Panc1 (cell line): ENCODE data around the gene PARD3. TPM values are rescaled to one million over a fixed set of nuclear protein-coding genes. Genes with fewer than 3 reads are reported as not detected.

Source experiments
- ATAC-seq: fragments of 200-7000 bp; cut with Tn5 transposase; 2 replicates; pipeline ENCODE4 v1.9.1; 2020; ENCODE audit warnings: mild to moderate bottlenecking, moderate library complexity
- BruUV-seq: library from RNA; stranded (reverse); fragments of 400-500 nt; replicated peaks from 2 replicates; lab custom pipeline; 2021; lab: Mats Ljungman, UMichigan
- CTCF ChIA-PET: fragments of 300-600 bp; sonication (Branson Sonifier 250); formaldehyde crosslinking; loops from one replicate; lab custom pipeline; 2022; ENCODE audit warnings: antibody characterized with exemption; lab: Charles Lee
- POLR2A ChIA-PET: fragments of 300-600 bp; sonication (Branson Sonifier 250); formaldehyde crosslinking; loops from one replicate; lab custom pipeline; 2022; ENCODE audit warnings: antibody characterized with exemption; lab: Charles Lee
- DNase-seq: peaks from one replicate; pipeline ENCODE4 v3.0.0-alpha.2; 2010; ENCODE audit warnings: low read depth, low spot score
- H3K27ac ChIP-seq: 2 replicates; pipeline ENCODE4 v1.5.1; 2011; ENCODE audit warnings: mild to moderate bottlenecking, low read length, inconsistent platforms
- H3K27me3 ChIP-seq: fragments of 200-500 bp; sonication (Bioruptor generic); 2 replicates; pipeline ENCODE4 v1.6.0; 2014; ENCODE audit warnings: low read length, inconsistent platforms; ENCODE audit not compliant: control insufficient read depth, insufficient read depth
- H3K36me3 ChIP-seq: fragments of 200-500 bp; sonication (Bioruptor generic); 2 replicates; pipeline ENCODE4 v1.5.1; 2014; ENCODE audit warnings: inconsistent platforms, mild to moderate bottlenecking, low read length, moderate library complexity; ENCODE audit not compliant: control insufficient read depth, insufficient read depth
- H3K4me1 ChIP-seq: 2 replicates; pipeline ENCODE4 v1.5.1; 2011; ENCODE audit warnings: inconsistent platforms, mild to moderate bottlenecking, low read length, moderate library complexity; ENCODE audit not compliant: control insufficient read depth, insufficient read depth
- H3K4me3 ChIP-seq, 2 experiments: 2 replicates each; pipeline ENCODE4 v1.5.1; 2011 to 2012; ENCODE audit warnings: low read depth in 2 of 2, low read length in 2 of 2, mild to moderate bottlenecking in 2 of 2, inconsistent platforms in 1 of 2, moderate library complexity in 1 of 2
- H3K9me3 ChIP-seq: fragments of 200-500 bp; sonication (Bioruptor generic); 2 replicates; pipeline ENCODE4 v1.5.1; 2014; ENCODE audit warnings: low read depth, mild to moderate bottlenecking, inconsistent platforms, low read length, moderate library complexity; ENCODE audit not compliant: control insufficient read depth, insufficient read depth
- POLR2AphosphoS5 ChIP-seq: IDR thresholded peaks from 2 replicates; pipeline ENCODE4 v1.6.1; 2012; ENCODE audit warnings: mild to moderate bottlenecking, low read depth, low read length, moderate library complexity
- SIN3A ChIP-seq: IDR thresholded peaks from 2 replicates; pipeline ENCODE4 v1.6.1; 2012; ENCODE audit warnings: low read depth, mild to moderate bottlenecking, low read length, moderate library complexity, borderline replicate concordance; ENCODE audit not compliant: insufficient read depth
- TCF7L2 ChIP-seq: IDR thresholded peaks from 2 replicates; pipeline ENCODE4 v1.6.1; 2011; ENCODE audit warnings: mild to moderate bottlenecking, low read depth, low read length, inconsistent platforms
- in situ Hi-C: cut with HindIII; loops from 2 replicates; pipeline ENCODE4 v1.10.0; 2016; ENCODE audit warnings: low sequenced_read_pairs, low pct_unique_long_range_greater_than_20kb
- intact Hi-C: fragments of 100-400 bp; cut with micrococcal nuclease; formaldehyde crosslinking; loops from one replicate; pipeline ENCODE4 v1.10.0; 2022; ENCODE audit not compliant: unreplicated experiment
- total RNA-seq: library from RNA; stranded (reverse); gene quantifications from one replicate; pipeline ENCODE4 v1.2.1, GENCODE V29; 2021; ENCODE audit not compliant: unreplicated experiment
- TF ChIP-seq, protein P1 (sequence below): fragments of 450-650 bp; IDR thresholded peaks from 2 replicates; pipeline ENCODE4 v1.5.1; 2017; ENCODE audit warnings: mild to moderate bottlenecking
- TF ChIP-seq, protein P2 (sequence below), 2 experiments: IDR thresholded peaks; 2 replicates each; pipeline ENCODE4 v1.6.1; 2011 to 2012; ENCODE audit warnings: low read depth in 2 of 2, control low read depth in 1 of 2, low read length in 1 of 2, mild to moderate bottlenecking in 1 of 2, moderate library complexity in 1 of 2; ENCODE audit not compliant: insufficient read depth in 1 of 2

Gene PARD3
- total RNA-seq, 1 experiment from 2014 or later, result 29.8 TPM

DNA sequence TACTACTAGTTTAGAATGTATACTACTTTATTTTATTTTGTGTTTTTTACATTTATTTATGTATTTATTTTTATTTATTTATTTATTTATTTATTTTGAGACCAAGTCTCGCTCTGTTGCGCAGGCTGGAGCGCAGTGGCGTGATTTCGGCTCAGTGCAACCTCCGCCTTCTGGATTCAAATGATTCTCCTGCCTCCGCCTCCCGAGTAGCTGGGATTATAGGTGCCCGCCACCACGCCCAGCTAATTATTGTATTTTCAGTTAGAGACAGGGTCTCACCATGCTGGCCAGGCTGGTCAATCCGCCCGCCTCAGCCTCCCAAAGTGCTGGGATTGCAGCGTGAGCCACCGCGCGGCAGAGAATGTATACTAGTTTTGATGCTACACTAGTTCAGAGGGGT is 2.0 kb upstream of the PARD3 start:
- ChIA-PET POLR2A (interaction anchor here (0.5 to 0.6 kb wide), 2 partner anchors 50 to 131 kb away, joined by 4 read pairs; no protein-coding TSS in a partner anchor), CTCF (no interaction called here)
- BruUV-seq, result no TSS peak
- intact Hi-C loops, result loop anchor here (10.0 kb wide), 1 partner anchor 152 kb away; no protein-coding TSS in a partner anchor
- H3K27me3 ChIP-seq, result no peaks in the 10 kb centered on the region
- in situ Hi-C loops, result no loop called here
- no peaks in the 10 kb centered on the region for H3K9me3 ChIP-seq
- TF ChIP-seq, protein P1, sequence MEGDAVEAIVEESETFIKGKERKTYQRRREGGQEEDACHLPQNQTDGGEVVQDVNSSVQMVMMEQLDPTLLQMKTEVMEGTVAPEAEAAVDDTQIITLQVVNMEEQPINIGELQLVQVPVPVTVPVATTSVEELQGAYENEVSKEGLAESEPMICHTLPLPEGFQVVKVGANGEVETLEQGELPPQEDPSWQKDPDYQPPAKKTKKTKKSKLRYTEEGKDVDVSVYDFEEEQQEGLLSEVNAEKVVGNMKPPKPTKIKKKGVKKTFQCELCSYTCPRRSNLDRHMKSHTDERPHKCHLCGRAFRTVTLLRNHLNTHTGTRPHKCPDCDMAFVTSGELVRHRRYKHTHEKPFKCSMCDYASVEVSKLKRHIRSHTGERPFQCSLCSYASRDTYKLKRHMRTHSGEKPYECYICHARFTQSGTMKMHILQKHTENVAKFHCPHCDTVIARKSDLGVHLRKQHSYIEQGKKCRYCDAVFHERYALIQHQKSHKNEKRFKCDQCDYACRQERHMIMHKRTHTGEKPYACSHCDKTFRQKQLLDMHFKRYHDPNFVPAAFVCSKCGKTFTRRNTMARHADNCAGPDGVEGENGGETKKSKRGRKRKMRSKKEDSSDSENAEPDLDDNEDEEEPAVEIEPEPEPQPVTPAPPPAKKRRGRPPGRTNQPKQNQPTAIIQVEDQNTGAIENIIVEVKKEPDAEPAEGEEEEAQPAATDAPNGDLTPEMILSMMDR, result no peak
- TF ChIP-seq POLR2AphosphoS5 (no peak), TCF7L2 (no peak), SIN3A (no peak)
- TF ChIP-seq, protein P2, sequence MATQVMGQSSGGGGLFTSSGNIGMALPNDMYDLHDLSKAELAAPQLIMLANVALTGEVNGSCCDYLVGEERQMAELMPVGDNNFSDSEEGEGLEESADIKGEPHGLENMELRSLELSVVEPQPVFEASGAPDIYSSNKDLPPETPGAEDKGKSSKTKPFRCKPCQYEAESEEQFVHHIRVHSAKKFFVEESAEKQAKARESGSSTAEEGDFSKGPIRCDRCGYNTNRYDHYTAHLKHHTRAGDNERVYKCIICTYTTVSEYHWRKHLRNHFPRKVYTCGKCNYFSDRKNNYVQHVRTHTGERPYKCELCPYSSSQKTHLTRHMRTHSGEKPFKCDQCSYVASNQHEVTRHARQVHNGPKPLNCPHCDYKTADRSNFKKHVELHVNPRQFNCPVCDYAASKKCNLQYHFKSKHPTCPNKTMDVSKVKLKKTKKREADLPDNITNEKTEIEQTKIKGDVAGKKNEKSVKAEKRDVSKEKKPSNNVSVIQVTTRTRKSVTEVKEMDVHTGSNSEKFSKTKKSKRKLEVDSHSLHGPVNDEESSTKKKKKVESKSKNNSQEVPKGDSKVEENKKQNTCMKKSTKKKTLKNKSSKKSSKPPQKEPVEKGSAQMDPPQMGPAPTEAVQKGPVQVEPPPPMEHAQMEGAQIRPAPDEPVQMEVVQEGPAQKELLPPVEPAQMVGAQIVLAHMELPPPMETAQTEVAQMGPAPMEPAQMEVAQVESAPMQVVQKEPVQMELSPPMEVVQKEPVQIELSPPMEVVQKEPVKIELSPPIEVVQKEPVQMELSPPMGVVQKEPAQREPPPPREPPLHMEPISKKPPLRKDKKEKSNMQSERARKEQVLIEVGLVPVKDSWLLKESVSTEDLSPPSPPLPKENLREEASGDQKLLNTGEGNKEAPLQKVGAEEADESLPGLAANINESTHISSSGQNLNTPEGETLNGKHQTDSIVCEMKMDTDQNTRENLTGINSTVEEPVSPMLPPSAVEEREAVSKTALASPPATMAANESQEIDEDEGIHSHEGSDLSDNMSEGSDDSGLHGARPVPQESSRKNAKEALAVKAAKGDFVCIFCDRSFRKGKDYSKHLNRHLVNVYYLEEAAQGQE (IDR thresholded peaks at IDR 0.05; ENCODE audit: insufficient read depth in 1 of 2, low read depth in 2 of 2, low read length in 1 of 2), result no peak
- no peak overlapping the region for H3K4me3 ChIP-seq
- H3K36me3 ChIP-seq, result no peaks in the 10 kb centered on the region; the same call in 1 of the 2 replicates
- peaks cover 15% of the 10 kb centered on the region for H3K4me1 ChIP-seq
- ATAC-seq (no peak), DNase-seq (no peak)
- no peak overlapping the region for H3K27ac ChIP-seq

DNA sequence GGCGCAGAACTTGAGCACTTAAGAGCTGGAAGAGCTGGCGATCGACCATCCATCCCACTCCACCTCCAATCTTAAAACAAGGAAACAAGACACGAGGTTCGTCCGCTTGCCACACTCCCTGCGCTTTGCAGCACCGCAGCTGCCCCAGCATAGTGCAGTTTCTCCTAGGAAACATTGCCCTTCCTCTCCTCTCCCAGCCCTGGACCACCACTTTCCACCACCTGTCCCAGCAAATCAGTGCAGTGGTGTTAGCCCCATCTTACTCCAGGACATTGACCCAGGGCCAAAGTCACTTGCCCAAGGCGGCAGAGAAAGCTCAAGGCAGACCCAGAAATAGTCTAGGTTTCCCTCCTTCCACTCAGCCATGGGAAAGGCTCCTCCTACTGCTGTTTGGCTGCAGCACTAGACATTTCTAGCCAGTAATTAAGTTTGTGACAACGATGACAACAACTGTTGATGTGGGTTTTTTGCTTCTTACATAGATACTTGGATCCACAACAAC is 1.5 kb upstream of the PARD3 start:
- TF ChIP-seq, protein P1, result no peak
- no peak for TF ChIP-seq POLR2AphosphoS5
- no peak for TF ChIP-seq SIN3A
- TF ChIP-seq, protein P2 (IDR thresholded peaks at IDR 0.05; ENCODE audit: insufficient read depth in 1 of 2, low read depth in 2 of 2, low read length in 1 of 2), result no peak
- no peak for TF ChIP-seq TCF7L2
- intact Hi-C loops (loop anchor here (10.0 kb wide), 1 partner anchor 152 kb away; no protein-coding TSS in a partner anchor), in situ Hi-C loops (no loop called here)
- CTCF ChIA-PET, result no interaction called here
- no peak for DNase-seq
- Histone ChIP-seq H3K4me3 (peak overlapping the region; percentile 64 to 70), H3K9me3 (no peaks in the 10 kb centered on the region), H3K4me1 (peaks cover 17% of the 10 kb centered on the region), H3K27ac (no peak overlapping the region), H3K36me3 (no peaks in the 10 kb centered on the region; the same call in 1 of the 2 replicates), H3K27me3 (no peaks in the 10 kb centered on the region)
- ATAC-seq, result no peak
- POLR2A ChIA-PET, result interaction anchor here (0.5 kb wide), 1 partner anchor 51 kb away, joined by 4 read pairs; no protein-coding TSS in a partner anchor
- TSS peak; percentile 55 for BruUV-seq
